ENCODE results near the gene PPP4C.

PPP4C gene

GRCh38 chr16:30131869-30132475 is 56.2 kb downstream of the PPP4C start:
- DNase-seq, result no peak

- no peak for DNase-seq
Observed at GRCh38 chr16:30132591-30132990, 56.8 kb downstream of the PPP4C start.
